GM12878 (cell line): Measurements from ENCODE around the gene KRT80. TPM values are rescaled to one million over a fixed set of nuclear protein-coding genes. Genes with fewer than 3 reads are reported as not detected.

Experiments
- ATAC-seq: fragments of 200-7000 bp; cut with Tn5 transposase; 3 replicates; pipeline ENCODE4 v1.9.1; 2020; ENCODE audit warnings: mild to moderate bottlenecking, moderate library complexity
- BruUV-seq: library from RNA; stranded (reverse); fragments of 400-500 nt; replicated peaks from 2 replicates; lab custom pipeline; 2021; lab: Mats Ljungman, UMichigan
- CTCF ChIA-PET: fragments of 300-600 bp; sonication (Branson Sonifier 250); formaldehyde crosslinking; extraction: SDS; loops from one replicate; lab custom pipeline; 2021; ENCODE audit warnings: inconsistent platforms; lab: Yijun Ruan, JAX
- POLR2A ChIA-PET: fragments of 350-600 bp; formaldehyde crosslinking; extraction: SDS; loops from one replicate; lab custom pipeline; 2021; ENCODE audit warnings: inconsistent platforms; lab: Charles Lee
- RAD21 ChIA-PET: fragments of 300-600 bp; sonication (Branson Sonifier 250); formaldehyde crosslinking; loops from one replicate; lab custom pipeline; 2023; ENCODE audit warnings: antibody characterized with exemption; ENCODE audit not compliant: unreplicated experiment; lab: Charles Lee
- SMC1A ChIA-PET: fragments of 300-600 bp; sonication (Branson Sonifier 250); formaldehyde crosslinking; loops from one replicate; lab custom pipeline; 2023; ENCODE audit not compliant: unreplicated experiment, uncharacterized antibody; lab: Charles Lee
- DNase-seq: peaks from one replicate; pipeline ENCODE4 v3.0.0-alpha.2; 2011; ENCODE audit warnings: low read depth, low spot score
- FAIRE-seq: peaks from 3 replicates; lab custom pipeline; 2011; peaks lifted over from hg19 to GRCh38; lab: Jason Lieb, UNC
- H2AFZ ChIP-seq: 2 replicates; pipeline ENCODE4 v1.6.0; 2011; ENCODE audit warnings: low read depth, low read length, control low read depth; ENCODE audit not compliant: control insufficient read depth
- H3K27ac ChIP-seq: 2 replicates; pipeline ENCODE4 v1.5.1; 2011; ENCODE audit warnings: control low read depth; ENCODE audit not compliant: control insufficient read depth, insufficient read depth
- H3K27me3 ChIP-seq, 2 experiments: replicated peaks in 1 of 2; 2 replicates each; pipeline versions ENCODE4 v1.6.0 to v1.6.1; 2011; ENCODE audit warnings: low read length in 1 of 2; ENCODE audit not compliant: control insufficient read depth in 2 of 2, insufficient read depth in 2 of 2
- H3K36me3 ChIP-seq, 2 experiments: 2 replicates each; pipeline ENCODE4 v1.5.1; 2011; ENCODE audit warnings: low read length in 1 of 2; ENCODE audit not compliant: control insufficient read depth in 2 of 2, insufficient read depth in 2 of 2
- H3K4me1 ChIP-seq: 2 replicates; pipeline ENCODE4 v1.6.1; 2011; ENCODE audit warnings: mild to moderate bottlenecking, low read length, moderate library complexity, mixed read lengths; ENCODE audit not compliant: control insufficient read depth, insufficient read depth
- H3K4me2 ChIP-seq: 2 replicates; pipeline ENCODE4 v1.6.0; 2011; ENCODE audit warnings: control low read depth; ENCODE audit not compliant: control insufficient read depth, insufficient read depth
- H3K4me3 ChIP-seq: fragments of 200-600 bp; sonication (generic); 2 replicates; pipeline ENCODE4 v1.5.1; 2016
- H3K79me2 ChIP-seq: 2 replicates; pipeline ENCODE4 v1.6.0; 2011; ENCODE audit warnings: low read length; ENCODE audit not compliant: control insufficient read depth, insufficient read depth
- H3K9ac ChIP-seq: 2 replicates; pipeline ENCODE4 v1.8.0; 2011; ENCODE audit warnings: low read length, control low read depth, mixed read lengths; ENCODE audit not compliant: control insufficient read depth, insufficient read depth
- H3K9me3 ChIP-seq: replicated peaks from 3 replicates; pipeline ENCODE4 v1.5.1; 2011; ENCODE audit warnings: mild to moderate bottlenecking, low read length; ENCODE audit not compliant: control insufficient read depth, insufficient read depth
- H4K20me1 ChIP-seq: 2 replicates; pipeline ENCODE4 v1.6.0; 2011; ENCODE audit not compliant: control insufficient read depth, insufficient read depth
- CEBPZ ChIP-seq: fragments of 150-350 bp; IDR thresholded peaks from 2 replicates; pipeline ENCODE4 v1.6.1; 2016; ENCODE audit warnings: low read depth, low read length
- RAD21 ChIP-seq: IDR thresholded peaks from 2 replicates; pipeline ENCODE4 v1.6.1; 2011; ENCODE audit warnings: mild to moderate bottlenecking, low read depth, low read length, moderate library complexity; ENCODE audit not compliant: insufficient read depth
- ZSCAN29 ChIP-seq: fragments of 450-650 bp; IDR thresholded peaks from 2 replicates; pipeline ENCODE4 v1.6.1; 2017; ENCODE audit warnings: mild to moderate bottlenecking, moderate library complexity
- WGBS: methylation state at CpG from one replicate; pipeline ENCODE4 v1.1.6; 2016; ENCODE audit warnings: low lambda C conversion rate; ENCODE audit not compliant: insufficient replicate concordance, insufficient coverage; ENCODE audit errors: missing lambda C conversion rate; 5-methylcytosine and 5-hydroxymethylcytosine counted together
- in situ Hi-C: fragments of 300-500 bp; cut with MboI; formaldehyde crosslinking; loops from 9 replicates; pipeline ENCODE4 v1.14.3; 2018; ENCODE audit warnings: mixed read lengths
- intact Hi-C: fragments of 100-400 bp; cut with micrococcal nuclease; formaldehyde crosslinking; loops from one replicate; pipeline ENCODE4 v1.14.2; 2022; ENCODE audit not compliant: unreplicated experiment
- polyA plus RNA-seq, 11 experiments: library from polyadenylated mRNA; depleted of rRNA in 4 of 11; unstranded in 6 of 11; stranded (reverse) in 5 of 11; fragments of >200 nt; fragmentation: Nextera tagmentation in 4 of 11; fragmentation: Illumina TruSeq in 1 of 11; extraction: Ambion mirVana in 4 of 11; extraction: Trizol in 1 of 11; gene quantifications; 1 replicate in 1 of 11; 2 replicates in 10 of 11; pipeline versions ENCODE4 v1.2.1 to v1.2.3, GENCODE V29; 2011 to 2016; ENCODE audit warnings: inconsistent platforms in 2 of 11, missing spikeins in 2 of 11, low read depth in 1 of 11
- total RNA-seq, 4 experiments: library from RNA; depleted of rRNA in 3 of 4; stranded (reverse); fragments of >200 nt in 3 of 4; fragmentation: Illumina TruSeq in 1 of 4; extraction: Trizol in 1 of 4; gene quantifications; 2 replicates each; pipeline versions ENCODE4 v1.2.1 to v1.2.3, GENCODE V29; 2013 to 2021
- TF ChIP-seq, protein P1 (sequence below): IDR thresholded peaks from 2 replicates; pipeline ENCODE4 v1.6.1; 2012; ENCODE audit warnings: mild to moderate bottlenecking, low read depth, low read length

The KRT80 gene
- total and polyA plus RNA-seq, 10 of the 15 experiments (the other 5 are each of a cell fraction or from before 2014, with no cell fraction given): 0.01 TPM; not detected in 9

GRCh38 chr12:52216807-52217206 is 25.0 kb upstream of the KRT80 start:
- no peaks in the 10 kb centered on the region for H3K36me3 ChIP-seq
- ChIA-PET SMC1A (interaction anchor here (1.2 kb wide), 1 partner anchor 59 kb away, joined by 3 read pairs; no protein-coding TSS in a partner anchor), CTCF (interaction anchor here (1.1 to 2.0 kb wide), 3 partner anchors 49 to 111 kb away, joined by 3 to 6 read pairs (median 4); no protein-coding TSS in a partner anchor), POLR2A (no interaction called here), RAD21 (no interaction called here)
- no peak overlapping the region for H3K4me3 ChIP-seq
- FAIRE-seq: no peak
- no peak overlapping the region for H3K4me2 ChIP-seq
- no peak for DNase-seq
- intact Hi-C loops (loop anchor here (10.0 kb wide), 1 partner anchor 108 kb away; the partner anchor contains the start of gene KRT83), in situ Hi-C loops (no loop called here)
- no peak overlapping the region for H2AFZ ChIP-seq
- no peak overlapping the region for H3K27ac ChIP-seq
- 14% methylated on average over 1 of the region's 1 CpG for WGBS
- peaks cover 2% of the 10 kb centered on the region; the same call in 1 of the 2 replicates for H3K4me1 ChIP-seq
- no peak overlapping the region for H3K9ac ChIP-seq
- TF ChIP-seq ZSCAN29 (no peak), CEBPZ (no peak)
- no TSS peak for BruUV-seq
- ATAC-seq: no peak
- H4K20me1 ChIP-seq: no peaks in the 10 kb centered on the region
- H3K27me3 ChIP-seq: peaks cover 0 to 5% of the 10 kb centered on the region in 2 experiments; a peak in 2 of 4 replicates
- H3K9me3 ChIP-seq: no peaks in the 10 kb centered on the region
- no peaks in the 10 kb centered on the region for H3K79me2 ChIP-seq

- Histone ChIP-seq H3K9me3 (no peaks in the 10 kb centered on the region), H3K79me2 (no peaks in the 10 kb centered on the region), H3K27me3 (peaks cover 0 to 6% of the 10 kb centered on the region in 2 experiments; a peak in 2 of 4 replicates), H3K9ac (no peak overlapping the region), H3K4me1 (no peaks in the 10 kb centered on the region), H4K20me1 (no peaks in the 10 kb centered on the region), H2AFZ (no peak overlapping the region), H3K4me2 (no peak overlapping the region), H3K4me3 (no peak overlapping the region), H3K27ac (no peak overlapping the region), H3K36me3 (no peaks in the 10 kb centered on the region)
- RAD21 ChIA-PET: no interaction called here
- BruUV-seq: no TSS peak
- in situ Hi-C loops (no loop called here), intact Hi-C loops (loop anchor here (10.0 kb wide), 1 partner anchor 109 kb away; the partner anchor contains the start of gene KRT83)
- FAIRE-seq (no peak), DNase-seq (no peak), ATAC-seq (no peak)
- no peak for TF ChIP-seq RAD21
- TF ChIP-seq, protein P1, sequence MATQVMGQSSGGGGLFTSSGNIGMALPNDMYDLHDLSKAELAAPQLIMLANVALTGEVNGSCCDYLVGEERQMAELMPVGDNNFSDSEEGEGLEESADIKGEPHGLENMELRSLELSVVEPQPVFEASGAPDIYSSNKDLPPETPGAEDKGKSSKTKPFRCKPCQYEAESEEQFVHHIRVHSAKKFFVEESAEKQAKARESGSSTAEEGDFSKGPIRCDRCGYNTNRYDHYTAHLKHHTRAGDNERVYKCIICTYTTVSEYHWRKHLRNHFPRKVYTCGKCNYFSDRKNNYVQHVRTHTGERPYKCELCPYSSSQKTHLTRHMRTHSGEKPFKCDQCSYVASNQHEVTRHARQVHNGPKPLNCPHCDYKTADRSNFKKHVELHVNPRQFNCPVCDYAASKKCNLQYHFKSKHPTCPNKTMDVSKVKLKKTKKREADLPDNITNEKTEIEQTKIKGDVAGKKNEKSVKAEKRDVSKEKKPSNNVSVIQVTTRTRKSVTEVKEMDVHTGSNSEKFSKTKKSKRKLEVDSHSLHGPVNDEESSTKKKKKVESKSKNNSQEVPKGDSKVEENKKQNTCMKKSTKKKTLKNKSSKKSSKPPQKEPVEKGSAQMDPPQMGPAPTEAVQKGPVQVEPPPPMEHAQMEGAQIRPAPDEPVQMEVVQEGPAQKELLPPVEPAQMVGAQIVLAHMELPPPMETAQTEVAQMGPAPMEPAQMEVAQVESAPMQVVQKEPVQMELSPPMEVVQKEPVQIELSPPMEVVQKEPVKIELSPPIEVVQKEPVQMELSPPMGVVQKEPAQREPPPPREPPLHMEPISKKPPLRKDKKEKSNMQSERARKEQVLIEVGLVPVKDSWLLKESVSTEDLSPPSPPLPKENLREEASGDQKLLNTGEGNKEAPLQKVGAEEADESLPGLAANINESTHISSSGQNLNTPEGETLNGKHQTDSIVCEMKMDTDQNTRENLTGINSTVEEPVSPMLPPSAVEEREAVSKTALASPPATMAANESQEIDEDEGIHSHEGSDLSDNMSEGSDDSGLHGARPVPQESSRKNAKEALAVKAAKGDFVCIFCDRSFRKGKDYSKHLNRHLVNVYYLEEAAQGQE: peak; percentile 75
- POLR2A ChIA-PET: no interaction called here
- SMC1A ChIA-PET: interaction anchor here (1.2 kb wide), 1 partner anchor 59 kb away, joined by 3 read pairs; no protein-coding TSS in a partner anchor
- CTCF ChIA-PET: interaction anchor here (0.6 to 2.0 kb wide), 5 partner anchors 49 to 651 kb away, joined by 3 to 6 read pairs (median 4); no protein-coding TSS in a partner anchor
- WGBS: 17% methylated on average over 4 of the region's 4 CpGs
These were observed 24.3 kb upstream of the KRT80 start for GRCh38 chr12:52216100-52216499.
